ENCODE results near the gene MORN5. TPM values are rescaled to one million over a fixed set of nuclear protein-coding genes. Genes with fewer than 3 reads are reported as not detected.

The MORN5 gene
- total RNA-seq, 2 donors from 2014 or later: not detected

- H3K36me3 Mint-ChIP-seq: no peaks in the 10 kb centered on the region
- H3K4me3 Mint-ChIP-seq: no peak overlapping the region
- peaks cover 56 to 65% of the 10 kb centered on the region in 2 donors for H3K27me3 Mint-ChIP-seq
- no peaks in the 10 kb centered on the region for H3K9me3 Mint-ChIP-seq
- no peak overlapping the region for H3K27ac Mint-ChIP-seq
- peaks cover 16 to 17% of the 10 kb centered on the region in 2 donors for H3K4me1 Mint-ChIP-seq (ENCODE audit: low read depth in 2 of 2)
- DNase-seq (ENCODE audit: low spot score) (no peak), ATAC-seq (no peak)
Observed at GRCh38 chr9:122222791-122223190, 63.1 kb downstream of the MORN5 start.

- Mint-ChIP-seq H3K27me3 (peaks cover 50 to 59% of the 10 kb centered on the region in 2 donors), H3K27ac (no peak overlapping the region), H3K9me3 (no peaks in the 10 kb centered on the region)
Observed at GRCh38 chr9:122223435-122223834, 63.7 kb downstream of the MORN5 start.

GRCh38 chr9:122225312-122226141 lies 65.8 kb downstream of the MORN5 start:
- Mint-ChIP-seq H3K27ac (no peak overlapping the region), H3K9me3 (no peaks in the 10 kb centered on the region)

More at GRCh38 chr9:122223435-122223834, 63.7 kb downstream of the MORN5 start:
- Mint-ChIP-seq H3K4me1 (ENCODE audit: low read depth in 2 of 2) (peaks cover 10 to 11% of the 10 kb centered on the region in 2 donors), H3K36me3 (no peaks in the 10 kb centered on the region), H3K4me3 (no peak overlapping the region)
- DNase-seq (ENCODE audit: low spot score): no peak
- ATAC-seq: no peak

GRCh38 chr9:122226142-122226757 lies 66.5 kb downstream of the MORN5 start:
- H3K36me3 Mint-ChIP-seq: no peaks in the 10 kb centered on the region
- no peak overlapping the region for H3K4me3 Mint-ChIP-seq
- DNase-seq (ENCODE audit: low spot score): no peak
- H3K27ac Mint-ChIP-seq: no peak overlapping the region
- no peaks in the 10 kb centered on the region for H3K9me3 Mint-ChIP-seq
- no peaks in the 10 kb centered on the region for H3K4me1 Mint-ChIP-seq (ENCODE audit: low read depth in 2 of 2)
- H3K27me3 Mint-ChIP-seq: peaks cover 38 to 43% of the 10 kb centered on the region in 2 donors
- ATAC-seq: no peak

More at GRCh38 chr9:122225312-122226141, 65.8 kb downstream of the MORN5 start:
- Mint-ChIP-seq H3K27me3 (peaks cover 39 to 43% of the 10 kb centered on the region in 2 donors), H3K36me3 (no peaks in the 10 kb centered on the region), H3K4me3 (no peak overlapping the region), H3K4me1 (ENCODE audit: low read depth in 2 of 2) (no peaks in the 10 kb centered on the region)
- ATAC-seq: no peak
- no peak for DNase-seq (ENCODE audit: low spot score)

GRCh38 chr9:122226758-122227574 lies 67.3 kb downstream of the MORN5 start:
- H3K4me1 Mint-ChIP-seq (ENCODE audit: low read depth in 2 of 2): no peaks in the 10 kb centered on the region
- DNase-seq (ENCODE audit: low spot score): no peak
- H3K27ac Mint-ChIP-seq: no peak overlapping the region
- no peak overlapping the region for H3K4me3 Mint-ChIP-seq
- no peaks in the 10 kb centered on the region for H3K36me3 Mint-ChIP-seq
- H3K27me3 Mint-ChIP-seq: peaks cover 36 to 40% of the 10 kb centered on the region in 2 donors
- no peak for ATAC-seq
- no peaks in the 10 kb centered on the region for H3K9me3 Mint-ChIP-seq

- Mint-ChIP-seq H3K36me3 (no peaks in the 10 kb centered on the region), H3K27me3 (peaks cover 30 to 34% of the 10 kb centered on the region in 2 donors), H3K4me3 (no peak overlapping the region)
Observed at GRCh38 chr9:122227575-122227900, 67.8 kb downstream of the MORN5 start.

GRCh38 chr9:122228191-122228567 lies 68.5 kb downstream of the MORN5 start:
- peaks cover 24 to 29% of the 10 kb centered on the region in 2 donors for H3K27me3 Mint-ChIP-seq
- ATAC-seq: no peak
- no peaks in the 10 kb centered on the region for H3K36me3 Mint-ChIP-seq
- DNase-seq (ENCODE audit: low spot score): no peak
- H3K9me3 Mint-ChIP-seq: no peaks in the 10 kb centered on the region
- no peak overlapping the region for H3K4me3 Mint-ChIP-seq
- no peak overlapping the region for H3K27ac Mint-ChIP-seq
- H3K4me1 Mint-ChIP-seq (ENCODE audit: low read depth in 2 of 2): no peaks in the 10 kb centered on the region

More at GRCh38 chr9:122227575-122227900, 67.8 kb downstream of the MORN5 start:
- Mint-ChIP-seq H3K27ac (no peak overlapping the region), H3K9me3 (no peaks in the 10 kb centered on the region), H3K4me1 (ENCODE audit: low read depth in 2 of 2) (no peaks in the 10 kb centered on the region)
- no peak for DNase-seq (ENCODE audit: low spot score)
- ATAC-seq: no peak

- DNase-seq (ENCODE audit: low spot score) (no peak), ATAC-seq (peak in 1 of 2 donors; percentile 41)
- H3K4me3 Mint-ChIP-seq: no peak within 1 kb of the TSS
- no peak within 1 kb of the TSS for H3K27ac Mint-ChIP-seq
- no peaks in the 10 kb centered on the region for H3K36me3 Mint-ChIP-seq
- no peaks in the 10 kb centered on the region for H3K4me1 Mint-ChIP-seq (ENCODE audit: low read depth in 2 of 2)
- peaks cover 23 to 24% of the 10 kb centered on the region in 2 donors for H3K27me3 Mint-ChIP-seq
- no peaks in the 10 kb centered on the region for H3K9me3 Mint-ChIP-seq
Observed at GRCh38 chr9:122228568-122229484, 69.1 kb downstream of the MORN5 start, which contains the start of gene LHX6. TSS of gene LHX6 (minus strand) at chr9:122228957. CDS start at chr9:122228740, 217 bp downstream.

GRCh38 chr9:122229485-122229837 lies 69.8 kb downstream of the MORN5 start:
- H3K27me3 Mint-ChIP-seq: peaks cover 19 to 20% of the 10 kb centered on the region in 2 donors
- no peaks in the 10 kb centered on the region for H3K9me3 Mint-ChIP-seq
- H3K27ac Mint-ChIP-seq: no peak overlapping the region
- H3K36me3 Mint-ChIP-seq: no peaks in the 10 kb centered on the region
- no peaks in the 10 kb centered on the region for H3K4me1 Mint-ChIP-seq (ENCODE audit: low read depth in 2 of 2)
- ATAC-seq (no peak), DNase-seq (ENCODE audit: low spot score) (no peak)
- no peak overlapping the region for H3K4me3 Mint-ChIP-seq

- DNase-seq (ENCODE audit: low spot score) (no peak), ATAC-seq (no peak)
- Mint-ChIP-seq H3K36me3 (no peaks in the 10 kb centered on the region), H3K4me3 (no peak overlapping the region), H3K9me3 (no peaks in the 10 kb centered on the region), H3K27me3 (peaks cover 0 to 6% of the 10 kb centered on the region in 2 donors), H3K27ac (no peak overlapping the region), H3K4me1 (ENCODE audit: low read depth in 2 of 2) (no peaks in the 10 kb centered on the region)
Observed at GRCh38 chr9:122232796-122233306, 73.1 kb downstream of the MORN5 start.

- ATAC-seq (no peak), DNase-seq (ENCODE audit: low spot score) (no peak)
- H3K36me3 Mint-ChIP-seq: peaks cover 11% of the 10 kb centered on the region
- no peak overlapping the region for H3K27ac Mint-ChIP-seq
- H3K4me1 Mint-ChIP-seq (ENCODE audit: low read depth in 2 of 2): no peaks in the 10 kb centered on the region
- H3K4me3 Mint-ChIP-seq: no peak overlapping the region
- peaks cover 0 to 6% of the 10 kb centered on the region in 2 donors for H3K27me3 Mint-ChIP-seq
- no peaks in the 10 kb centered on the region for H3K9me3 Mint-ChIP-seq
Observed at GRCh38 chr9:122234022-122234748, 74.5 kb downstream of the MORN5 start.

GRCh38 chr9:122236681-122237080 lies 77.0 kb downstream of the MORN5 start:
- Mint-ChIP-seq H3K9me3 (no peaks in the 10 kb centered on the region), H3K36me3 (peaks cover 17% of the 10 kb centered on the region), H3K4me1 (ENCODE audit: low read depth in 2 of 2) (no peaks in the 10 kb centered on the region), H3K4me3 (no peak overlapping the region), H3K27ac (no peak overlapping the region), H3K27me3 (peaks cover 0 to 5% of the 10 kb centered on the region in 2 donors)
- DNase-seq (ENCODE audit: low spot score) (no peak), ATAC-seq (no peak)
